ENCODE results near the gene VAC14. TPM values are rescaled to one million over a fixed set of nuclear protein-coding genes. Genes with fewer than 3 reads are reported as not detected.

VAC14 gene
- polyA plus RNA-seq, 1 experiment: 50.7 TPM

DNA sequence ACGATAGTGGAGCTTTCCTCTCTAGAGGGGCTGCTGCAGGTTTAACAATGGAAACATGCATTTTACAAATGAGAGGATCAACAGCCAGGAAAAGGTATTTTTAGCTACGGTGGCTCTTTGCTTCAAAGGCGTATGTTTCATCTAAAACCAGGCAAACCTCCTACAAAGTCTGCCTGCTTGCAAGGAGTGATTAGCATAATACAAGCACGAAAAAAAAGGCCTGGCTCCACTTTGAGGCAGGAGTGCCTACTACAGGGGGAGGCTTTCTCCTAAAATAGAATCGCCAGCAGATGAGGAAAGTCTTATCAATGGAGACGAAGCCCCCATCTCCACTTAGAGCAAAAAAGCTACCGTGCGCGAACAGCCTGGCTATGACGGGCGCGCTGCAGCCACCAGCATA, 88.0 kb downstream of the VAC14 start:
- POLR2A ChIA-PET: no interaction called here
- Histone ChIP-seq H3K4me3 (ENCODE audit: low read depth, low read length) (no peak overlapping the region), H3K36me3 (ENCODE audit: control insufficient read depth, insufficient read depth, low read length) (no peaks in the 10 kb centered on the region; the same call in none of the 2 replicates), H3K27me3 (ENCODE audit: control insufficient read depth, insufficient read depth, low read length) (no peaks in the 10 kb centered on the region)
- TF ChIP-seq, protein P1, sequence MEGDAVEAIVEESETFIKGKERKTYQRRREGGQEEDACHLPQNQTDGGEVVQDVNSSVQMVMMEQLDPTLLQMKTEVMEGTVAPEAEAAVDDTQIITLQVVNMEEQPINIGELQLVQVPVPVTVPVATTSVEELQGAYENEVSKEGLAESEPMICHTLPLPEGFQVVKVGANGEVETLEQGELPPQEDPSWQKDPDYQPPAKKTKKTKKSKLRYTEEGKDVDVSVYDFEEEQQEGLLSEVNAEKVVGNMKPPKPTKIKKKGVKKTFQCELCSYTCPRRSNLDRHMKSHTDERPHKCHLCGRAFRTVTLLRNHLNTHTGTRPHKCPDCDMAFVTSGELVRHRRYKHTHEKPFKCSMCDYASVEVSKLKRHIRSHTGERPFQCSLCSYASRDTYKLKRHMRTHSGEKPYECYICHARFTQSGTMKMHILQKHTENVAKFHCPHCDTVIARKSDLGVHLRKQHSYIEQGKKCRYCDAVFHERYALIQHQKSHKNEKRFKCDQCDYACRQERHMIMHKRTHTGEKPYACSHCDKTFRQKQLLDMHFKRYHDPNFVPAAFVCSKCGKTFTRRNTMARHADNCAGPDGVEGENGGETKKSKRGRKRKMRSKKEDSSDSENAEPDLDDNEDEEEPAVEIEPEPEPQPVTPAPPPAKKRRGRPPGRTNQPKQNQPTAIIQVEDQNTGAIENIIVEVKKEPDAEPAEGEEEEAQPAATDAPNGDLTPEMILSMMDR (IDR thresholded peaks at IDR 0.05; ENCODE audit: insufficient read depth, low read depth, low read length): no peak
- CTCF ChIA-PET: interaction anchor here (0.5 to 1.6 kb wide), 3 partner anchors 23 to 1372 kb away, joined by 3 read pairs; no protein-coding TSS in a partner anchor
- DNase-seq (ENCODE audit: low read depth): no peak

DNA sequence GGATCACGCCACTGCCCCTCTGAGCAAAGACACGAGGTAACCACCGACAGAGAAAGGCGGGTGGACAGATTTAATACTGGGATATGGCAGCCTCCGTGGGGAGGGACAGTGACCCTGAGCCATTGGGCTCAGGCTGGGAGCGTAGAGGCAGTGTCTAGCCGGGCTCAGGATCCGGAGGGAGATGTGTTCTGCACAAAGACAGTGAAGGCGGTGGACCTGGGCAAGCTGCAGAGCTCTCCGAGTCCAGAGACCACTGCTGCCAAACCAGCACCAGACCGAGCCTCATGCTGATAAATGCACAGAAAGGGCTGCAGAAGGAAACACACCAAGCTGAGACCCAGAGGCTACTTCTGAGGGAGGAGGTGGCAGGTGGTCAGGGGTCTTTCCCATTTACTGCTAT, 88.6 kb downstream of the VAC14 start:
- ChIA-PET CTCF (interaction anchor here (0.5 to 1.6 kb wide), 3 partner anchors 22 to 1372 kb away, joined by 3 read pairs; no protein-coding TSS in a partner anchor), POLR2A (no interaction called here)
- no peaks in the 10 kb centered on the region; the same call in none of the 2 replicates for H3K36me3 ChIP-seq (ENCODE audit: control insufficient read depth, insufficient read depth, low read length)
- no peaks in the 10 kb centered on the region for H3K27me3 ChIP-seq (ENCODE audit: control insufficient read depth, insufficient read depth, low read length)
- no peak for DNase-seq (ENCODE audit: low read depth)
- TF ChIP-seq, protein P1 (IDR thresholded peaks at IDR 0.05; ENCODE audit: insufficient read depth, low read depth, low read length): no peak
- no peak overlapping the region for H3K4me3 ChIP-seq (ENCODE audit: low read depth, low read length)

DNA sequence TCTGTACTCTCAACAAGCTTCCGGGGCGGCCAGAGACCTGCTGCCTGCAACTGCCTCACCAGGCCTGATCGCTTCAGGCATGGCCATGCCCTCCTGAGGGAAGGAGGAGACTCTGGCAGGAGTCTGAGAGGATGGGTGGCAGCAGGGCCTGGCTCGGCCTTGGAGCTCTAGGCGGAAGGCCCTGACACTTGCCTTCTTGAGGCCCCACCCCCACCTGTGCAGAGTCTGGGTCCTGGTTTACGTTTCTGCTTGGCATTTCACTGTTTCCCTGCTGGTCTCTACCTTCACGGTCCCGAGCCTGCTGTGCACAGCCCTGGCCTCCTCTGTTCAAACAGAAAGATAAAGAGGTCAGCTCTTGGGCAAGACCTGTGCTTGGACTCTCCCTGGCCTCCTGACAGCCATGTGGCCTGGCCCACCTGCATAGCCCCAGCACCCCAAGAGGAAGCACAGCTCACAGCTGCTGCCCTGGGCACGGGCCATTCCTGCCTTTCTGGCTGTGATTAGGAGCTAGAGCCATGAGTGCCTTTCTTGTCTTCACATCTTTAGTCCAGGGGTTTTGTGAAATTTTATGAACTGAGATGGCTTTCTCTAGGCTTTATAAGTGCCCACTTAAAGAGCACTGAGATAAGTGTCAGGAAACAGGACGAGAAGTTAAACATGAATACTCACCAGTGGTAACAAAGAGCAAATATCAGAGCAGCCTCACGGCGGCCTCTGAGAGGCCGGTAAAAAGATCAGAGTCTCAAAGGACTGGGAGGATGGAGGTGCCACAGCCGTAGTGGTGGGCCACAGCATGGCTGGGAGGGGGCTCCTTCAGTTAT, 89.5 kb downstream of the VAC14 start:
- CTCF ChIA-PET: interaction anchor here (1.4 to 1.6 kb wide), 2 partner anchors 21 to 27 kb away, joined by 3 read pairs; no protein-coding TSS in a partner anchor
- no peak overlapping the region for H3K4me3 ChIP-seq (ENCODE audit: low read depth, low read length)
- POLR2A ChIA-PET: no interaction called here

DNA sequence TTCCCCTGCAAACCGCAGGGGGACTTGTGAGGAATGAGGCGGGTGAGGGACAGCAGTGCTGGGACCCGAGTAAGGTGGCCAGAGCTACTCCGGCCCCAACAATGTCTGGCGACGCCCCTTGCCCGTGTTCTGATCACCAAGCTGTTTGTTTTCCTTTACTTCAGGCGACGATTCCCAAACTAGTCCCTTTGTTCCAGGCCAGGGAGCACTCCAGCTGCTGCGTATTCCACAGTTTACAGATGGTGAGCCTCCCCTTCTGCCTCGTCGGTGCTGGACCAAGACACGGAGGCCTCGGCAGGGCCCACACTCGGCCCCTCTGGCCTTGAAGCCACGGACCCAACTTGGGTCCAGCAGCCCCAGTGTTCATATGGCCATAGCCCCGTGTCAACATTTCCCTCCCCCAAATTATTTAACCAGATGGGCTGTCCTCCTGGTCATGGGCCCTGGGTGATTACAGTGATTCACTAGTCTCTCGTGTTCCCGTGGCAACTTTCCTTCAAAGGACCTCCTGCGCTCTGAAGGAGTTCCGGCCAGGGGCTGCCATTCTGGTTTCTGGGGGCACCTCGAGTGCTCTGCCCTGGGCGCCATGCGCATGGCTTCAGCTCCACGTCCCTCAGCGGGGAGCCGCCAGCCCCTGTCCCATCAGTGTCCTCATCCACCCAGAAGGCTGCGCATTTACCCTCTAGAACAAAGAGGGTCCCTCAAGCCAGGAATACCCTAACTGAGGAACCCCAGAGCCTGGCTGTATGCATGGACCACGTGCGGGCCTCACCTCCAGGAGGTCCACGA, 90.3 kb downstream of the VAC14 start:
- TF ChIP-seq, protein P1 (IDR thresholded peaks at IDR 0.05; ENCODE audit: insufficient read depth, low read depth, low read length): no peak
- no peaks in the 10 kb centered on the region; the same call in 1 of the 2 replicates for H3K36me3 ChIP-seq (ENCODE audit: control insufficient read depth, insufficient read depth, low read length)
- H3K27me3 ChIP-seq (ENCODE audit: control insufficient read depth, insufficient read depth, low read length): no peaks in the 10 kb centered on the region
- ChIA-PET POLR2A (no interaction called here), CTCF (interaction anchor here (0.6 to 2.1 kb wide), 2 partner anchors 15 to 24 kb away, joined by 5 read pairs; no protein-coding TSS in a partner anchor)
- H3K4me3 ChIP-seq (ENCODE audit: low read depth, low read length): no peak overlapping the region
- DNase-seq (ENCODE audit: low read depth): no peak

More for the DNA sequence above, 89.5 kb downstream of the VAC14 start:
- TF ChIP-seq, protein P1 (IDR thresholded peaks at IDR 0.05; ENCODE audit: insufficient read depth, low read depth, low read length): no peak
- no peaks in the 10 kb centered on the region for H3K27me3 ChIP-seq (ENCODE audit: control insufficient read depth, insufficient read depth, low read length)
- no peak for DNase-seq (ENCODE audit: low read depth)
- no peaks in the 10 kb centered on the region; the same call in none of the 2 replicates for H3K36me3 ChIP-seq (ENCODE audit: control insufficient read depth, insufficient read depth, low read length)

DNA sequence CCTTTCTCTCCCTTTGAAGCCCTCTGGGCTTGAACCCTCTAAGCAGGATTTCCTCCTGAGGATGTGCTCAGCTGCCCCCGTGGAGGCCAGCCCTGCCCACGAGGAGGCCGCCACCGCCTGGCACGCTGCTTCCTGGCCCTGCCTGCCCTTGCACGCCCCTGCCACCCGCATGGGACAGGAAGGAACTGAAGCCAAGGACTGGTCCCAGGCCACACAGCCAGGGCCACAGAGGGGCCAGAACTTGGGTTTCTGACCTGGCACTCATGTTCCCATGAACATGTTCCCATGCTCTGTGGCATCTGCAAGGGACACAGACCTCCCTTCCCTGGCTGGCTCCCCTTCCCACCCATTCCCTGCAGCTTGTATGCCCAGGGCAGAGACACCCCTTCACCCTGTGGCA, 91.0 kb downstream of the VAC14 start:
- TF ChIP-seq, protein P1 (IDR thresholded peaks at IDR 0.05; ENCODE audit: insufficient read depth, low read depth, low read length): no peak
- ChIA-PET POLR2A (no interaction called here), CTCF (interaction anchor here (0.6 to 2.3 kb wide), 3 partner anchors 16 to 28 kb away, joined by 5 to 10 read pairs (median 5); no protein-coding TSS in a partner anchor)
- no peak for DNase-seq (ENCODE audit: low read depth)
- H3K4me3 ChIP-seq (ENCODE audit: low read depth, low read length): no peak overlapping the region
- H3K27me3 ChIP-seq (ENCODE audit: control insufficient read depth, insufficient read depth, low read length): no peaks in the 10 kb centered on the region
- H3K36me3 ChIP-seq (ENCODE audit: control insufficient read depth, insufficient read depth, low read length): no peaks in the 10 kb centered on the region; the same call in 1 of the 2 replicates
